HEK293T (cell line): ENCODE results near the gene TIGD6.

Experiments
- CTCF ChIA-PET: fragments of 350-600 bp; formaldehyde crosslinking; extraction: SDS; loops from one replicate; lab custom pipeline; 2021; ENCODE audit warnings: antibody characterized with exemption, inconsistent platforms; lab: Yijun Ruan, JAX
- POLR2A ChIA-PET: fragments of 350-600 bp; formaldehyde crosslinking; extraction: SDS; loops from one replicate; lab custom pipeline; 2020; ENCODE audit warnings: antibody characterized with exemption, inconsistent platforms; lab: Yijun Ruan, JAX
- DNase-seq: peaks from one replicate; pipeline ENCODE4 v3.0.0; 2012; ENCODE audit warnings: mixed read lengths; ENCODE audit errors: extremely low spot score
- ARNT ChIP-seq: fragments of 450-650 bp; IDR thresholded peaks from 2 replicates; pipeline ENCODE4 v1.6.1; 2017; ENCODE audit warnings: mild to moderate bottlenecking
- BHLHE40 ChIP-seq: fragments of 450-650 bp; IDR thresholded peaks from 2 replicates; pipeline ENCODE4 v1.6.1; 2016; ENCODE audit warnings: mild to moderate bottlenecking, moderate library complexity, borderline replicate concordance
- CTBP1 ChIP-seq: fragments of 450-650 bp; IDR thresholded peaks from 2 replicates; pipeline ENCODE4 v1.6.1; 2016; ENCODE audit warnings: borderline replicate concordance
- ELF4 ChIP-seq: fragments of 450-650 bp; IDR thresholded peaks from 2 replicates; pipeline ENCODE4 v1.6.1; 2017; ENCODE audit warnings: antibody characterized with exemption
- FOXA1 ChIP-seq: fragments of 450-650 bp; IDR thresholded peaks from 2 replicates; pipeline ENCODE4 v1.6.1; 2016; ENCODE audit warnings: mild to moderate bottlenecking
- FOXK2 ChIP-seq: fragments of 450-650 bp; IDR thresholded peaks from 2 replicates; pipeline ENCODE4 v1.6.1; 2016; ENCODE audit warnings: mild to moderate bottlenecking
- FOXM1 ChIP-seq: fragments of 450-650 bp; IDR thresholded peaks from 2 replicates; pipeline ENCODE4 v1.6.1; 2017; ENCODE audit warnings: mild to moderate bottlenecking, borderline replicate concordance
- HDGF ChIP-seq: fragments of 450-650 bp; IDR thresholded peaks from 2 replicates; pipeline ENCODE4 v1.6.1; 2017; ENCODE audit warnings: antibody characterized with exemption, borderline replicate concordance
- L3MBTL2 ChIP-seq: fragments of 450-650 bp; conservative IDR thresholded peaks from 2 replicates; pipeline ENCODE4 v1.6.1; 2016; ENCODE audit warnings: mild to moderate bottlenecking
- LEF1 ChIP-seq: fragments of 450-650 bp; IDR thresholded peaks from 2 replicates; pipeline ENCODE4 v1.6.1; 2017; ENCODE audit warnings: mild to moderate bottlenecking, borderline replicate concordance
- NFRKB ChIP-seq: fragments of 450-650 bp; IDR thresholded peaks from 2 replicates; pipeline ENCODE4 v1.6.1; 2016; ENCODE audit warnings: mild to moderate bottlenecking, moderate library complexity
- PKNOX1 ChIP-seq: fragments of 450-650 bp; IDR thresholded peaks from 2 replicates; pipeline ENCODE4 v1.6.1; 2016
- SP1 ChIP-seq: fragments of 450-650 bp; IDR thresholded peaks from 2 replicates; pipeline ENCODE4 v1.6.1; 2017
- SUZ12 ChIP-seq: fragments of 450-650 bp; IDR thresholded peaks from 2 replicates; pipeline ENCODE4 v1.6.1; 2016; ENCODE audit warnings: mild to moderate bottlenecking
- TARDBP ChIP-seq: fragments of 450-650 bp; IDR thresholded peaks from 2 replicates; pipeline ENCODE4 v1.6.1; 2016
- ZNF384 ChIP-seq: fragments of 450-650 bp; IDR thresholded peaks from 2 replicates; pipeline ENCODE4 v1.6.1; 2016

The TIGD6 gene

GRCh38 chr5:150014456-150014855 is 14.0 kb upstream of the TIGD6 start:
- CTCF ChIA-PET = no interaction called here
- POLR2A ChIA-PET = no interaction called here
- no peak for TF ChIP-seq LEF1
- no peak for TF ChIP-seq FOXM1
- no peak for TF ChIP-seq NFRKB
- TF ChIP-seq TARDBP = no peak
- TF ChIP-seq FOXK2 = no peak
- no peak for TF ChIP-seq ARNT
- no peak for TF ChIP-seq HDGF
- TF ChIP-seq SP1 = no peak
- TF ChIP-seq PKNOX1 = no peak
- TF ChIP-seq SUZ12 = no peak
- no peak for TF ChIP-seq ELF4
- no peak for TF ChIP-seq L3MBTL2
- TF ChIP-seq BHLHE40 = no peak
- TF ChIP-seq FOXA1 = no peak
- no peak for TF ChIP-seq CTBP1
- TF ChIP-seq ZNF384 = no peak
- DNase-seq = no peak

GRCh38 chr5:150013931-150014330 is 13.5 kb upstream of the TIGD6 start:
- POLR2A ChIA-PET = no interaction called here
- no peak for DNase-seq
- CTCF ChIA-PET = no interaction called here
- TF ChIP-seq HDGF = no peak

- ChIA-PET CTCF (no interaction called here), POLR2A (no interaction called here)
- DNase-seq = no peak
- TF ChIP-seq ZNF384 = no peak
- no peak for TF ChIP-seq ARNT
- TF ChIP-seq PKNOX1 = no peak
- TF ChIP-seq FOXK2 = no peak
- TF ChIP-seq FOXA1 = no peak
- no peak for TF ChIP-seq TARDBP
- TF ChIP-seq ELF4 = no peak
- TF ChIP-seq BHLHE40 = no peak
- TF ChIP-seq SUZ12 = no peak
Measured at GRCh38 chr5:150009671-150010387, 9.4 kb upstream of the TIGD6 start.

GRCh38 chr5:150007050-150007449 is 6.6 kb upstream of the TIGD6 start:
- DNase-seq = no peak
- ChIA-PET CTCF (interaction anchor here (0.9 to 1.5 kb wide), 2 partner anchors 17 to 154 kb away, joined by 3 to 4 read pairs; no protein-coding TSS in a partner anchor), POLR2A (no interaction called here)
- TF ChIP-seq LEF1 (no peak), BHLHE40 (no peak)

- TF ChIP-seq TARDBP = no peak
- TF ChIP-seq CTBP1 = no peak
- TF ChIP-seq NFRKB = no peak
- TF ChIP-seq FOXA1 = no peak
- no peak for TF ChIP-seq BHLHE40
- TF ChIP-seq HDGF = no peak
- no peak for TF ChIP-seq FOXK2
- TF ChIP-seq ZNF384 = no peak
- TF ChIP-seq SUZ12 = no peak
- TF ChIP-seq PKNOX1 = no peak
- TF ChIP-seq ARNT = no peak
- no peak for TF ChIP-seq LEF1
- no peak for TF ChIP-seq SP1
- no peak for TF ChIP-seq FOXM1
- TF ChIP-seq L3MBTL2 = no peak
- TF ChIP-seq ELF4 = no peak
- ChIA-PET POLR2A (no interaction called here), CTCF (no interaction called here)
- no peak for DNase-seq
Measured at GRCh38 chr5:150006318-150006717, 5.9 kb upstream of the TIGD6 start.

GRCh38 chr5:150001660-150002486 is 1.4 kb upstream of the TIGD6 start:
- DNase-seq = peak; percentile 75
- ChIA-PET POLR2A (interaction anchor here (0.6 to 0.8 kb wide), 3 partner anchors 19 to 50 kb away, joined by 3 read pairs; no protein-coding TSS in a partner anchor), CTCF (no interaction called here)
- TF ChIP-seq CTBP1 (no peak), L3MBTL2 (no peak), FOXM1 (no peak), PKNOX1 (0 out of 2 replicates have a peak, but pooled peaks have one; percentile 19)
